Measurements from ENCODE around the gene EFHC1.

Gene EFHC1

GRCh38 chr6:52418606-52419005, 1.5 kb upstream of the EFHC1 start (continued):
- TF ChIP-seq PATZ1 (CRISPR knock-in tag; IDR thresholded peaks at IDR 0.05; ENCODE audit: borderline replicate concordance) (no peak), TCF4 (CRISPR knock-in tag; IDR thresholded peaks at IDR 0.05; ENCODE audit: borderline replicate concordance) (no peak), ISL1 (CRISPR knock-in tag; IDR thresholded peaks at IDR 0.05) (no peak), OSR1 (CRISPR knock-in tag; IDR thresholded peaks at IDR 0.05) (no peak), ESRRG (CRISPR knock-in tag; IDR thresholded peaks at IDR 0.05) (no peak)

- TF ChIP-seq TOX (CRISPR knock-in tag; IDR thresholded peaks at IDR 0.05; ENCODE audit: borderline replicate concordance) (no peak), PPARA (CRISPR knock-in tag; IDR thresholded peaks at IDR 0.05; ENCODE audit: borderline replicate concordance) (no peak), POU6F1 (CRISPR knock-in tag; IDR thresholded peaks at IDR 0.05; ENCODE audit: borderline replicate concordance, low read depth) (no peak), OSR1 (CRISPR knock-in tag; IDR thresholded peaks at IDR 0.05) (no peak), ZNF565 (CRISPR knock-in tag; conservative IDR thresholded peaks at IDR 0.05; ENCODE audit: low read depth) (no peak), TSHZ2 (CRISPR knock-in tag; IDR thresholded peaks at IDR 0.05) (no peak), ZC3H10 (CRISPR knock-in tag; IDR thresholded peaks at IDR 0.05) (no peak), CSRNP3 (CRISPR knock-in tag; IDR thresholded peaks at IDR 0.05) (no peak), ESRRG (CRISPR knock-in tag; IDR thresholded peaks at IDR 0.05) (no peak), ZFP3 (CRISPR knock-in tag; IDR thresholded peaks at IDR 0.05) (no peak), BACH2 (CRISPR knock-in tag; IDR thresholded peaks at IDR 0.05; ENCODE audit: borderline replicate concordance) (no peak), ZNF70 (CRISPR knock-in tag; IDR thresholded peaks at IDR 0.05) (no peak), TCF4 (CRISPR knock-in tag; IDR thresholded peaks at IDR 0.05; ENCODE audit: borderline replicate concordance) (no peak), ZFP30 (CRISPR knock-in tag; IDR thresholded peaks at IDR 0.05) (no peak), ISL1 (CRISPR knock-in tag; IDR thresholded peaks at IDR 0.05) (no peak), RARB (CRISPR knock-in tag; IDR thresholded peaks at IDR 0.05) (no peak), CREB5 (CRISPR knock-in tag; IDR thresholded peaks at IDR 0.05; ENCODE audit: low read depth) (no peak), ARNTL (CRISPR knock-in tag; IDR thresholded peaks at IDR 0.05; ENCODE audit: borderline replicate concordance, low read depth) (no peak), PATZ1 (CRISPR knock-in tag; IDR thresholded peaks at IDR 0.05; ENCODE audit: borderline replicate concordance) (no peak; the same call in 1 of the 2 replicates), SNAI2 (CRISPR knock-in tag; IDR thresholded peaks at IDR 0.05) (no peak)
- ATAC-seq, result peak; percentile 39
Observed at GRCh38 chr6:52420668-52421358, 671 bp downstream of the EFHC1 start.
